ENCODE measurements around the gene CLEC18B.
"Not testable (repeated sequence)": the region's sequence is repeated elsewhere in the genome, so short reads cannot be mapped to it uniquely, and the experiment has no call there.

Gene CLEC18B

DNA sequence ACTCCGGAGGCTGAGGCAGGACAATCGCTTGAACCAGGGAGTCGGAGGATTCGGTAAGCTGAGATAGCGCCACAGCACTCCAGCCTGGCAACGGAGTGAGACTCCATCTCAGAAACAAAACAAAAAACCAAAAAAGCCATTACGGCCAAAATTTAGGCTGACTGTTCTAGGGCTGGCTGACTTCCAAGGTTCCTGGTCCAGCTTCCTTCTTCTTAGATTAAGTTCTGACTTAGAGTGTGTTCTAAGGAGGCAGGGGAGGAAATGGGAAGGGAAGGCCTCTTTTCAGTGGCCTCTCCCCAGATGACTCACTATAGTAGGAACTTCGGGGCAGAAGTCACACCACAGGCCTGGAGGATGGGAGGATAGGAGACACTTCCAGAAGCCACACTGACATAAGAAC lies 27.7 kb upstream of the CLEC18B start:
- Histone ChIP-seq H3K27me3 (ENCODE audit: low read length) (no peaks in the 10 kb centered on the region), H4K20me1 (ENCODE audit: low read depth, low read length) (no peaks in the 10 kb centered on the region), H2AFZ (ENCODE audit: low read depth, low read length, severe bottlenecking) (no peak overlapping the region), H3F3A (ENCODE audit: insufficient read depth) (no peaks in the 10 kb centered on the region), H3K4me3 (ENCODE audit: insufficient read depth, low read length, poor library complexity, severe bottlenecking) (no peak overlapping the region), H3K79me2 (ENCODE audit: insufficient read depth, low read length) (no peaks in the 10 kb centered on the region), H3K36me3 (ENCODE audit: low read length) (no peaks in the 10 kb centered on the region), H3K4me2 (ENCODE audit: low read depth, low read length, poor library complexity, severe bottlenecking) (no peak overlapping the region), H3K27ac (ENCODE audit: low read depth, low read length) (no peak overlapping the region), H3K9me2 (replicated peaks; ENCODE audit: insufficient read depth, low read length) (no peaks in the 10 kb centered on the region), H3K9ac (ENCODE audit: low read length) (no peak overlapping the region), H3K9me3 (ENCODE audit: insufficient read depth, low read length) (no peaks in the 10 kb centered on the region)
- TF ChIP-seq EZH2phosphoT487 (conservative IDR thresholded peaks at IDR 0.05; ENCODE audit: low read length): no peak
- TF ChIP-seq, protein P1, sequence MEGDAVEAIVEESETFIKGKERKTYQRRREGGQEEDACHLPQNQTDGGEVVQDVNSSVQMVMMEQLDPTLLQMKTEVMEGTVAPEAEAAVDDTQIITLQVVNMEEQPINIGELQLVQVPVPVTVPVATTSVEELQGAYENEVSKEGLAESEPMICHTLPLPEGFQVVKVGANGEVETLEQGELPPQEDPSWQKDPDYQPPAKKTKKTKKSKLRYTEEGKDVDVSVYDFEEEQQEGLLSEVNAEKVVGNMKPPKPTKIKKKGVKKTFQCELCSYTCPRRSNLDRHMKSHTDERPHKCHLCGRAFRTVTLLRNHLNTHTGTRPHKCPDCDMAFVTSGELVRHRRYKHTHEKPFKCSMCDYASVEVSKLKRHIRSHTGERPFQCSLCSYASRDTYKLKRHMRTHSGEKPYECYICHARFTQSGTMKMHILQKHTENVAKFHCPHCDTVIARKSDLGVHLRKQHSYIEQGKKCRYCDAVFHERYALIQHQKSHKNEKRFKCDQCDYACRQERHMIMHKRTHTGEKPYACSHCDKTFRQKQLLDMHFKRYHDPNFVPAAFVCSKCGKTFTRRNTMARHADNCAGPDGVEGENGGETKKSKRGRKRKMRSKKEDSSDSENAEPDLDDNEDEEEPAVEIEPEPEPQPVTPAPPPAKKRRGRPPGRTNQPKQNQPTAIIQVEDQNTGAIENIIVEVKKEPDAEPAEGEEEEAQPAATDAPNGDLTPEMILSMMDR (IDR thresholded peaks at IDR 0.05; ENCODE audit: insufficient read depth, low read length, poor library complexity, severe bottlenecking): no peak

DNA sequence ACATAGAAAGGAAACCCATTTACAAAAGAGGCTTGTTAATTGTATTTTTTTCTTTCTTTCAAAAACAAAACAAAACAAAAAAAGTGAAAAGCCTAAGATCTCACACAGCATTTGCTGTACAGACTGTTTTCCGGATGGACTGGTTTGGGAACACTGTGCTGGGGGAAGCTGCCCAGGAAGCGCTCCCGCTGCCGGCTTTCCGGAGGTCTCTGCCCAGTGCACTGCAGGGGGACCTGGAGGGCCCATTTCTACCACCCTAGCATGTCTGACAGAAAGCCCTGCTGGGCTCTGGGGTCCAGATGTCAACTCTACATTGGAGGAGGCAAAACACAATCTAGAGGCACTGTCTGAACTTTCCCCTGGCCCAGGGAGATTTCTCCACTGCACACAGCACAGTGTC lies 26.3 kb upstream of the CLEC18B start:
- Histone ChIP-seq H4K20me1 (ENCODE audit: low read depth, low read length) (no peaks in the 10 kb centered on the region), H3K36me3 (ENCODE audit: low read length) (no peaks in the 10 kb centered on the region), H3K4me3 (ENCODE audit: insufficient read depth, low read length, poor library complexity, severe bottlenecking) (no peak overlapping the region), H3K9me2 (replicated peaks; ENCODE audit: insufficient read depth, low read length) (no peaks in the 10 kb centered on the region), H2AFZ (ENCODE audit: low read depth, low read length, severe bottlenecking) (no peak overlapping the region), H3K27ac (ENCODE audit: low read depth, low read length) (no peak overlapping the region), H3K27me3 (ENCODE audit: low read length) (no peaks in the 10 kb centered on the region), H3K4me2 (ENCODE audit: low read depth, low read length, poor library complexity, severe bottlenecking) (no peak overlapping the region), H3K79me2 (ENCODE audit: insufficient read depth, low read length) (no peaks in the 10 kb centered on the region), H3K9me3 (ENCODE audit: insufficient read depth, low read length) (no peaks in the 10 kb centered on the region), H3K9ac (ENCODE audit: low read length) (no peak overlapping the region), H3F3A (ENCODE audit: insufficient read depth) (no peaks in the 10 kb centered on the region)
- TF ChIP-seq EZH2phosphoT487 (conservative IDR thresholded peaks at IDR 0.05; ENCODE audit: low read length): no peak
- TF ChIP-seq, protein P1 (IDR thresholded peaks at IDR 0.05; ENCODE audit: insufficient read depth, low read length, poor library complexity, severe bottlenecking): no peak

DNA sequence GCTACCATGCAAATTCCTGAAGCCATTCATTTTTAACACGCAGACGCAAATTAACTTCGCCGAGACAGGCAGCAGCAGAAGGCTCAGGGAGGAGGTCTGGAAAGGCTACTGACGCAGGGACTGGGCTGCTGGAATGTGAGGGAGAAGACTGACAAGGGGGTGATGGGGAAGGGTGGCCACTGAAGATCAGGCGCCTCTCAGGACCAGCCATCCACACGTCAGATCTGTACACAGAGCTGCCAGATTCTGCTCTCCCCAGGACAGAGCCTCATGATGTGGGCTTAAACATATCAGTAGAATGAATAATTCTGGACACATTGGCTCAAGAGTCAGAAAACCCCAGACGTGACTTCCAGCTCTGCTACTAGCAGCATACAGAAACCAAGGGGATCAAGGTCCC lies 25.6 kb upstream of the CLEC18B start:
- no peak overlapping the region for H3K9ac ChIP-seq (ENCODE audit: low read length)
- no peaks in the 10 kb centered on the region for H3K36me3 ChIP-seq (ENCODE audit: low read length)
- no peaks in the 10 kb centered on the region for H4K20me1 ChIP-seq (ENCODE audit: low read depth, low read length)
- no peaks in the 10 kb centered on the region for H3K79me2 ChIP-seq (ENCODE audit: insufficient read depth, low read length)
- no peaks in the 10 kb centered on the region for H3K9me2 ChIP-seq (replicated peaks; ENCODE audit: insufficient read depth, low read length)
- H3K27me3 ChIP-seq (ENCODE audit: low read length): no peaks in the 10 kb centered on the region
- no peaks in the 10 kb centered on the region for H3F3A ChIP-seq (ENCODE audit: insufficient read depth)
- H3K4me3 ChIP-seq (ENCODE audit: insufficient read depth, low read length, poor library complexity, severe bottlenecking): no peak overlapping the region
- no peak overlapping the region for H3K27ac ChIP-seq (ENCODE audit: low read depth, low read length)
- TF ChIP-seq, protein P1 (IDR thresholded peaks at IDR 0.05; ENCODE audit: insufficient read depth, low read length, poor library complexity, severe bottlenecking): no peak
- no peaks in the 10 kb centered on the region for H3K9me3 ChIP-seq (ENCODE audit: insufficient read depth, low read length)
- no peak overlapping the region for H3K4me2 ChIP-seq (ENCODE audit: low read depth, low read length, poor library complexity, severe bottlenecking)
- no peak overlapping the region for H2AFZ ChIP-seq (ENCODE audit: low read depth, low read length, severe bottlenecking)

DNA sequence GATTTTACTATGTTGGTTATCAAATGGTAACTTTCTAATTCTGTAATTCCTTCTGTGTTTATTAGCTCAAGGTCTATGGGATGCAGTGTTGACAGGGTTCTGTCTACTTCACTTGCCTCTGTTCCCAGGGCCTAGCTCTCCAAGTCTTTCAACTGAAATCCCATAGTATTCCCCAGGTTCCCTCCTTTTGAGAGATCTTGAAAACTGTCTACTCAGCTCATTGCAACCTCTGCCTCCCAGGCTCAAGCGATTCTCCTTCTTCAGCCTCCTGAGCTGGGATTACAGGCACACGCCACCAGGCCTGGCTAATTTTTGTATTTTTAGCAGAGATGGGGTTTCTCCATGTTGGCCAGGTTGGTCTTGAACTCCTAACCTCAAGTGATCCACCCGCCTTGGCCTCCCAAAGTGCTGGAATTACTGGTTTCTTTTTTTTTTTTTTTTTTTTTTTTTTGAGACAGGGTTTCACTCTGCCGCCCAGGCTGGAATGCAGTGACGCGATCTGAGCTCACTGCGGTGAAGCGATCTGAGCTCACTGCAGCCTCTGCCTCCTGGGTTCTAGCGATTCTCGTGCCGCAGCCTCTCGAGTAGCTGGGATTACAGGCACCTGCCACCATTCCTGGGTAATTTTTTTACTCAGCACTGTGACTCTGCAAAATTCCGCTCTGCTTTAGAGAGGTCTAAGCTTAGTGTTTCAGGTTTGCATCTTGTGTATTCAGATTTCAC lies 22.5 kb upstream of the CLEC18B start:
- H3K4me3 ChIP-seq (ENCODE audit: insufficient read depth, low read length, poor library complexity, severe bottlenecking); H3F3A ChIP-seq (ENCODE audit: insufficient read depth); H3K27ac ChIP-seq (ENCODE audit: low read depth, low read length); H3K9me3 ChIP-seq (ENCODE audit: insufficient read depth, low read length); H3K9ac ChIP-seq (ENCODE audit: low read length); H4K20me1 ChIP-seq (ENCODE audit: low read depth, low read length); H3K79me2 ChIP-seq (ENCODE audit: insufficient read depth, low read length); H3K36me3 ChIP-seq (ENCODE audit: low read length); H3K9me2 ChIP-seq (replicated peaks; ENCODE audit: insufficient read depth, low read length); H2AFZ ChIP-seq (ENCODE audit: low read depth, low read length, severe bottlenecking); H3K27me3 ChIP-seq (ENCODE audit: low read length); H3K4me2 ChIP-seq (ENCODE audit: low read depth, low read length, poor library complexity, severe bottlenecking): not testable (repeated sequence)
